GM21367 (cell line): ENCODE results near the gene ACTR5.

ENCODE experiments used
- ATAC-seq: cut with Tn5 transposase; IDR thresholded peaks from one replicate; pipeline ENCODE4 v1.9.1; 2021; ENCODE audit not compliant: unreplicated experiment

ACTR5 gene

DNA sequence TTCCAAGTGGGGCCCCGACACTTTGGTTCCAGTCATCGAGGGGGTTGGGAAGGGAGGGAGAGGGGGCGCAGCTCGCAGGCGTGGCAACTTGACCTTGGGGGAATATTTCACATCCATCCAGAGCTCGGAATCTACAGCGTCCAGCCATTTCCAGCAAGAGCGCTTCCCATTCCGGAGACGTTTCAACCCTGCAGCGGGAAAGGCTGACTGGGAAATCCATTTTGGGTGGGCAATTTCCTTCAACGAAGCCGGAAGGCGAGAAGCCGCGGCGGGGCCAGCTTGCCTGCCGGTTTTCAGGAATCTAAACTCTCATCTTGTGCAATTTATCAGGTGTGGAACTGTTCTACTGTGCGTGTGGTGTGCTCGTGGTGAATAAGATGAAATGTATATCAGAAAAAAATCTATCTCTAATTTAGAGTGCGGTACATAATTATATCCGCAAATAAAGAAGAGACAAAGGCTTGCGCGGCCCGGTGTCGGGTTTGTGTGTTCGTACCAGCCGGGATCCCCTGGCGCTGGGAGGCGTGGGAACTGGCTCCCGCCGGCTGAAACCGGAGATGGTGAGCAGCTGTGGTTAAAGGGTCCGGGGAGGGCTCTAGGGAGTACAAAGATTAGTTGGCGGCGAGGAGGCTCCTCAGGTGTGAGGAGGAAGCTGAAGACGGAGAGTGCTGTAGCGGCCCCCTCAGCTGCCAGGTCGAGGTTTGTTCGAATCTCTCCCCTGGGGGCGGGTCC lies 19.2 kb upstream of the ACTR5 start:
- no peak for ATAC-seq

DNA sequence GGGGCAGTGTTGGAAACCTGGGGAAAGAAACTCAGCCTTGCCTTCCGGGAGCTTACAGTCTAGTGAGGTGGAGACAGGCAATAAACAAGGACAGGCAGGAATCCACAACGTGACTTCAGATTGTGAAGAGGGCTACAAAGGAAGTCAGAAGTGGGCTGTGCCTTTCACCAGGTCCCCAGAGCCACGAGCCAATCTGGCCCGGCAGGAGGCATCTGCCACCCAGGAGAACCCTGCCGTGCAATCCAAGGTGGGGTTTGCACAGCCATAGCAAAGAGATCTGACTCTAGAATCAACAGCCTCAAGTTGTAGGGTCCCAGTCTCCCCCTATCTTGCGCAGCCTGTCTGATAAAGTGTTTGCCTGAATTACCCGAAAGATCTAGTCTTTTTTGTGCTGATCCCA lies 18.5 kb upstream of the ACTR5 start:
- ATAC-seq: no peak

DNA sequence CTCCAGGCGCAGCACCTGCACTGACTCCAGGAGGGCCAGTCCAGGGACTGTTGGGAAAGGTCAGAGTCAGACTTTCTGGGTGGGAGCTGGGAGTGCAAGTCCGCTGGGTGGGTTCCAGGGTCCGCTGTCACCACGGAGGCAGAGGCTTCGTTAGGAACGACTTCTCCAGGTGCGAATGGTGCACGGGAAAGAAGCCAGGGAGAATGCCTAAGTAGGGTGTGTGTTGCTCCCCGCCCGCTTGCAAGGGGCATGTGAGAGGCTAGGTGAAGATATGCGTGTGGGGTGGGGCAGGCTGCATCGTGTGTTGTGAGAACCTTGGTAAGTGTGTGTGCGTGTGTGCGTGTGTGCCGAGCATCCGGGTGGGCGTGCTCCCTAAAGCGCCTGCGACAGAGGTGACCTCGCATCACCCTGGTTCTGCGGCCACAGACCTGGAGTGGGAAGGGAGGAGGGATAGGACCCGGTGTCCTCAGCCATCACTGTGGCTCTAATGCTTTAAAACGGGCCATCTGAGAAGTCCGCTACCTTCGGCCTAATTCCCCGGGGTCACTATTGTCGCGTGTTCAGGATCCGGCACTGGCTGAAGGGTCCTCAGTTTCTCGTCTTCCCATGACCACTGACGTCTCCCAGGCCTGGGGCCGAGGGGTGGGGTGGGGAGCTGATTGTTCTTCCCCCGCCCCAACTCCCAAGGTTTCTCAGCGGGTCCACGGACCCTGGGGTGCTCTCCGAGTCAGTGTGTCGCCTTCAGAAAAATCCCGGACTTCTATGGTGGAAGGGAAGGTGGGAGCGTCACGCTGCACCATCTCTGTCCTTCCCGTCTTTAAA lies 17.9 kb upstream of the ACTR5 start:
- no peak for ATAC-seq

DNA sequence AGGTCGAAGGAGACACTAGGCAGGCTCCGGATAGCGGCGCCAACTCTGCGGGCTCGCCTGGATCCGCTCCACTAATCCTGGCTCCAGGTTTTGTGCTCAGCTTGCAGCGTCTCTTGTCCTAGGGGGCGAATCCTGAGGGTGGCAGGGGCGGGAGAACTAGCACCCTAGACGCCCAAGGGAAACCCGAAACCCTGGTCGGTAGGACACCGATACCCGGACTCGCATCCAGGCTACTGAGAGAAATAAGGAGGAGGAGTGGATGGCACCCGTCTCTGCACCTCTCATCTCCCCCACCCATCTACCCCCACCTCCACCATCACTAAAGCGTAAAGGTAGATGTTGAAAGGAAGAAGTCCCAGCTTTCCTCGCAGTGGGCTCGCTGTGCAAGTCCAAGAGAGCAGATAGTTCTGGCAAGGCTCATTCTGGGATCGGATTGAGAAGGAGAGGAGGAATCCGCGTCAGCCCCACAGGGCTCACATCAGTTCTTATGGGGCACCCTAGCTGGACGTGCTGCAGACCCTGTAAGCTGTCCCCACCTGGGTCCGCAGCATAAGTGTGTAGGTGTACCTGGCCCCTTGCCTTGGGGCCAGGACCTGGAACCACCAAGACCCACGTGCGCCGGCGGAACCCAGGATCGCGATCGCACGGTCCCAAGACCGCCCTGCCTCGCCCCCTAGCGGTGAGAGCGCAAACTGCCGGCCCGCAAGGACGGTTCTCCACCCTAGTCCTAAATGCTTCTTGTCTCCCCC lies 17.1 kb upstream of the ACTR5 start:
- no peak for ATAC-seq

DNA sequence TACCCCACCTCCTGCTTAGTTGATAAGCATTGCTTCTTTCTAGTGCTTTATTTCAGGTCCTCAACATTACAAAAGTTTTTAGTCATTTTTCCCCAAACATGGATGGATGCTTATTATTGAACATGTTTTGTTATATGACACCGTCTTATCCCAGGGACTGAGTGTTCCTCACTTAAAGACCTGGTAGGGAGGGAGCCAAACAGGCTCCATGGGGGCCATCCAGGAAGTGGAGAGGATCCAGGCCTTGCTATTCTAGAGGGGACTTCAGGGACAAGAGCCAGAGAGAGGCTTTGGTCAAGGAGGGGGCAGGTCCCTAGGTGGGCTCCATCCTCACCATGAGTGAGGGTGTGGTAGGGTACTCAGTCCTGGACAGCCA lies 16.5 kb upstream of the ACTR5 start:
- no peak for ATAC-seq

DNA sequence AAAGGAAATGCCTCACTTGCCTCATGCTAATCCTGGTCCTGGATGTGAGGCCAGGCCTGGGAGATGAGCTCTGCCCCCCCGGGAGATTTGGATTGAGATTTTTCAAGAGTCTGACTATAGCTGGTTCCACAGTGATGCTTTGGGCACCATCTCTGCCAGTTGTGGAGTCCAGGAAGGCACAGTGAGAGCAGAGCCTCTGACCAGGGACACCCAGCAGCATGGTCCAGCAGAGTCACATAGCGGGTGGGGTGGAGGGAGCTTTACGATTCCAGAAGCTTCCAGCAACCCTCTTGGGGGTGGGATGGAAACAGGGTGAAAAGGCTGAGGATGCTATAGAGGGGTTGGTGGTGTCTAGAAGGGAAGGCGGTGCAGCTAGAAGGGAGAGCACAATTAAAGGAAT lies 15.3 kb upstream of the ACTR5 start:
- no peak for ATAC-seq

DNA sequence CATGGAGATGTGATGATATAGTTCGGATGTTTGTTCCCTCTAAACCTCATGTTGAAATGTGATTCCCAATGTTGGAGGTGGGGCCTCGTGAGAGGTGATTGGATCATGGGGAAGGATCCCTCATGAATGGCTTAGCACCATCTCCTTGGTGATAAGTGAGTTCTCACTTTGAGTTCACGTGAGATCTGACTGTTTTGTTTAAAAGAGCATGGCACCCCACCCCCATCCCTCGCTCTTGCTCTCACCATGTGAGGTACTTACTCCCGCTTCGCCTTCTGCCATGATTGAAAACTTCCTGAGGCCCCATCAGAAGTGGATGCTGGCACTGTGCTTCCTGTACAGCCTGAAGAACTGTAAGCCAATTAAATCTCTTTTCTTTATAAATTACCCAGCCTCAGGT lies 13.1 kb upstream of the ACTR5 start:
- no peak for ATAC-seq

DNA sequence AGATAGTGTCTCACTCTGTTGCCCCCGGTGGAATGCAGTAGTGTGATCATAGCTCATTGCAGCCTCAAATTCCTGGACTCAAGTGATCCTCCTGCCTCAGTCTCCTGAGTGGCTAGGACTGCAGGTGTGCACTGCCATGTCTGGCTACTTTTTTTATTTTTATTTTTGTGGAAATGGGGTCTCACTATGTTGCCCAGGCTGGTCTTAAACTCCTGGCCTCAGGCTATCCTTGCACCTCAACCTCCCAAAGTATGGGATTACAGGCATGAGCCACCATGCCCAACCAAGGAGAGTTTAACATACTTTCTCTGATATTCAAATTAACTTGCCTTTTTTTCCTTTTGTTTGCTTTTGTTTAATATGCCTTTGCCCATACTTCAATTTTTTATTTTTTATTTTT lies 10.4 kb upstream of the ACTR5 start:
- ATAC-seq: no peak

DNA sequence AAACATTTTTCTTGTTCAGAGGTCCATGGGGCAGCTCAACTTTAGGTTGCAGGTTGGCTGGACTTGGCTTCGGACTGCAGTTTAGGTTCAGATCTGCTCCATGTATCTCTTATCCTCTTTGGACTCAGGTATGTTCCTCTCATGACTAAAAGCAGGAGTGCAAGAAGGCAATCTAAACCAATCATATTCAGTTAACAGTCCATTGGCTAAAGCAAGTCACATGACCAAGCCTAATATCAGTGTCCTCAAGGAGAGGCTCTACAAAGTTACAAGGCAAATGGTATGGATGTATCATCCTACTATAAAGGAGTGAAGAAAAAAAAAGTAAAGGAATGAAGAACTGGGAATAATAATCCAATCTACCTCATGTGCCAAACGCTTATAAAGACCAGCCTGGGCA lies 2.5 kb upstream of the ACTR5 start:
- no peak for ATAC-seq

DNA sequence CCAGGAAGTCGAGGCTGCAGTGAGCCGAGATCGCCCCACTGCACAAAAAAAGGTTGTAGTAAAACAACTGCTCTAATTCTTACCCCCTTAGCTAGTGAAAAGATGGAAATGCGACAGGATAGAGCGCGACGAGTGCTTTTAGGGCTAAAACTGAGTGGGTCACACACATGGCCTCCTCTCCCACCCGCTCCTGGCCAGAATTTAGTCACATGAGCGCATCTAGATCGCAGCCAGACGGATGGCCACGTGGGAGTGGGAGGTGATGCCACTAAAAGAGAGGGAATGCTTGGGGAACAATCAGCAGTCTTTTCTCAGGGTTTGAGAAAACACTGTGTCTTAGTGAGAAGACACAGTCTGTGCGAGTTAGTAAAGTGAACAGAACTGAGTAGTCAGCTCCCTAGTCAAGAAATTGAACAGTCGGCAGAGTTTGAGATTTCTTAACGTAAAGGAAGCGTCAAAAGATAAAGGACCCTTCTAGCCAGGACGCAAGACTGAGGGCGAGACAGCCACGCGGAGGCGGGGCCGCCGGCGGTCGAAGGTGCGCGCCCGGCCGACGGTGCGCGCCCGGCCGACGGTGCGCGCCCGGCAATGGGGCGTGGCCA lies 664 bp upstream of the ACTR5 start:
- ATAC-seq: no peak

DNA sequence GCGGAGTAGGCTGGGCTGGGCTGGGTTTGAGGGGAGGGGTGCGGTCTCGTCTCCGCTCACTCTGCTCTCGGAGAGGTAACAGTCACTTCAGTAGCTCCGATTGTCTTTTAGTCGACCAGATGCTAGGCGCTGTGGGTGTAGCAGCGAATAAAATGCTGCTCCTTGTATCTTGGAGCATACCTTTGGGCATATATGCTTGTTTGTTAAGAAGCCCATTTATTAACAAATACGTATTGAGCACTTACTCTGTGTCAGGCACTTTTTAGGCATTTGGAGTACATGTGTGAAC lies 545 bp downstream of the ACTR5 start:
- ATAC-seq: peak; percentile 2

DNA sequence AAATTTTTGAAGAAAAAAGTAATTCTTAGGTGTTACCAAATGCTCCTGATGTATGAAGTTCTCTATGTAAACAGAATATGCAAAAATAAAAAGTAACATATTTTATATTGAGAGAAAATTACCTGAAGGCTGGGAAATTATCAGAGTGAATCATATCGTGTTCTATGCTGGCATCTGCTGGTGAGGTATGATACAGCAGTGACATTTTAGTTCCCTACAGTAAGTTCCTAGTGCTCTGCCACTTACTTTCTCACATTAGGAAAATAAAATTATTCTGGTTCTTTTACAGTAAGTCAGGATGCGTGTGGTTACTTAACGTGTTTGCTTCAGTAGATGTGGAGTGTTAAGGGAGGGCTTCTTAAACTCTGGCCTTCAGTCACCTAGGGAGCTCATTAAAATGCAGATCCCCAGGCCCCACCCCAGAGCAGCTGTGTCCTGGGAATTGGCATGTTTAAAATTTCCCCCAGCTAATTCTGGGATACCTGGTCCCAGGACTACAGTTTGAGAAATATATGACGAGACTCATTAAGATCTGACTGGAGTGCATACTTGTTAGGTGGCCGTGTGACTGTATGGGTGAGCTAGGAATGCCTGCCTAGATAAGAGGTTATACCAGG lies 3.2 kb downstream of the ACTR5 start:
- ATAC-seq: no peak

DNA sequence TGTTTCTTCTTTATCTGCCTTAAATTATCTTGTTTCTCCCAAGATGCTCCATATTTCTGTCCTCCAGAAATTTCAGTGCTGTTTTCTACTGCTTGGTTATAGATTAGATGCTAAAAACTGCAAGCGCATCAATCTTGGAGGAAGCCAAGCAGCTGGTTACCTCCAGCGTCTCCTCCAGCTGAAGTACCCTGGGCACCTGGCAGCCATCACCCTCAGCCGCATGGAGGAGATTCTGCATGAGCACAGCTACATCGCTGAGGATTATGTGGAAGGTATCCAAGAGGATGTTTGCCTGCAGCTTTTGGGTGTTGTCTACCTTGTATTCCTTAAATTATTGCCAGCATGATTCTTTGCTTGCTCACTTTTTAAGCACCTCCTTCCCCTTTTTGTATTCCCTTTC lies 3.8 kb downstream of the ACTR5 start:
- no peak for ATAC-seq

DNA sequence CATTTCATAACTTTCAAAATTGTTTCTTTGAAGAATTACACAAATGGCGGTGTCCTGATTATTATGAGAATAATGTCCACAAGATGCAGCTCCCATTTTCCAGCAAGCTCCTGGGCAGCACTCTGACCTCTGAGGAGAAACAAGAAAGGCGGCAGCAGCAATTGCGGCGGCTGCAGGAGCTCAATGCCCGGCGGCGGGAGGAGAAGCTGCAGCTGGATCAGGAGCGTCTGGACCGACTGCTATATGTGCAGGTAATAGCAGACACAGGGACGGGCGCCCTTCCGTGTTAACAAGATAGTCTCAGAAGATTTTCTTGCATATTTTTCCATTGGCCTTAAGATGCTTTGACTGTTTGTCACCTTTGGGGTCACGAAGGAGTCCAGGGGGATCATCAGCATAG lies 6.7 kb downstream of the ACTR5 start:
- ATAC-seq: no peak

DNA sequence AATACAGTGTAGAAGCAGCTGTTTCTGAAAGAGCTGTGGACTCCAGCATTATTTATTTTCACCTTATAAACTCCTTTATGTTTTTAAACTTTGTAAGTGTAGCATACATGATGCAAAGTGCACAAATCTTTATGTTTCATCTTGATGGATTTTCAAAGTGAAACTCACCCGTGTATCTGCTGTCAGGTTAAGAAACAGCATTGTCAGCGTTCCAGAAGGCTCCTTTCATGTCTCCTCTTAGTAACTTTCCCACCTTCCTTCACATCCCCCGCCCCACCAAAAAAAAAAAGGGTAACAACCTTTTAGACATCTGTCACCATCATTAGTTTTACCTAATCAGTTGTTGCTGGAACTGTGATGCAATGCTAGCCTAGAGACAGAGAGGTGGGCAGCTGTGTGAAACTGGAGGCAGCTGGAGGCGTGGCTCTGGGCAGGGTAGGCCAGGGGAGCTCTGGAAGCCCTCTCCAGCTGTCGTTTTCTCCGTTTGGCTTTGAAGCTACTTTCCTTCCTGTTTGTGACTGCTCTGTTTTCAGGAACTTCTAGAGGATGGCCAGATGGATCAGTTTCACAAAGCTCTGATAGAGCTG lies 7.2 kb downstream of the ACTR5 start:
- ATAC-seq: no peak

DNA sequence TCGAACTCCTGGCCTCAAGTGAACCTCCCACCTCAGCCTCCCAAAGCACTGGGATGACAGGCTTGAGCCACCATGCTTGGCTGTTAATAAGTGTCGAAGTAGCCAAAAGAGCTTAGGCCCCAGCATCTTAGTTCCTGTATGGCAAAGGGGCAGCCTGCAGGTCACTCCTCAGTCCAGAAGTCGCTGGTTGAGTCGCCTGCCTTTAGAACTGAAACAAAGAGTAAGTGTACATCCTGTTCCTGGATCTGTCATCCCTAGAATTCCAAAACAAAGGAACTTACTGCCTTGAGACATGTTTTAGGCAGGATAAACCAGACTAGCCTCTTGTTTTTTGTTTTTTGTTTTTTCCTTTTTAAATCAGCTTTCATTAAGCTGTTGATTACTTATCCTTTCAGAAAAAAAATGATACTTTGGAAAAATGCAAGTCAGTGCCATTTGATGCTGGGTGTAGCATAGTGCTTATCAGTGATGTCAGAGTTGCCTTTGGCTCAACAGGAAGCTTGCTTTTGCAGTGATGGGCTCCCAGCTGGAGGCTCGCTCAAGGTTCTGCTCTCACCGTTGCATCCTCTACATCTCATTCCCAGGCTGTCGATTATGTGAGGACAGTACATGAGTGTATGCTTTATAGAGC lies 9.0 kb downstream of the ACTR5 start:
- no peak for ATAC-seq

DNA sequence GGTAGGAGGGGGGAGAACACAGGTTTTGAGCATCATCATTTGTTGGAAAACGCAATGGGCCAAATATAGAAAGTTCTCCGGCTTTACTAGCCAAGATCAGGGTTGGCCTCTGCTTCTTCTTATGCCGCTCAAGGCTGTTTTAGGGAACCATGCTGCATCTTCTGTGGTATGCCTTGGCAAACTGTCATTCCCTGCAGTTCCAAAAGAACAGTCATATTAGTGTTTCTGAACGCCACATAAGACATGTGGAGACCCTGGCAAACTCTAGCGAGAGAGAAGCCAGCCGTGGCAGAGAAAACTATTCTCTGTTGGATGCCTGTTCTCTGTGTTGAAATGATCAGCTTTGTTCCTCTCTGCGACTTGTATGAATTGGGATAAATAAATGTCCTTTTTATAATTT lies 10.8 kb downstream of the ACTR5 start:
- ATAC-seq: no peak

DNA sequence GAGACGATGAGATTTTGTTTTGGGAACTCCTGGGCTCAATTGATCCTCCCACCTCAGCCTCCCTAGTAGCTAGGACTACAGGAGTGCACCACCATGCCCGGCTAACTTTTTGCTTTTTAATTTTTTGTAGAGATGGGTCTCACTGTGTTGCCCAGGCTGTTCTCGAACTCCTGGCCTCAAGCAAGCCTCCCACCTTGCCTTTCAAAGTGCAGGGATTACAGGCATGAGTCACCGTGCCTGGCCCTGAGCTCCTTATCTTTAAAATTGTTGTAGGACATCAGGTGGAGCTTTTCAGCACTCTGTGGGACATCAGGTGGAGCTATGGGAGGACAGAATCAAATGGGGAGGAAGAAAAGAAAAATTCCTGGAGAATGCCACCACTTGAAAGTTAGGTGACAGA lies 12.7 kb downstream of the ACTR5 start:
- ATAC-seq: no peak

DNA sequence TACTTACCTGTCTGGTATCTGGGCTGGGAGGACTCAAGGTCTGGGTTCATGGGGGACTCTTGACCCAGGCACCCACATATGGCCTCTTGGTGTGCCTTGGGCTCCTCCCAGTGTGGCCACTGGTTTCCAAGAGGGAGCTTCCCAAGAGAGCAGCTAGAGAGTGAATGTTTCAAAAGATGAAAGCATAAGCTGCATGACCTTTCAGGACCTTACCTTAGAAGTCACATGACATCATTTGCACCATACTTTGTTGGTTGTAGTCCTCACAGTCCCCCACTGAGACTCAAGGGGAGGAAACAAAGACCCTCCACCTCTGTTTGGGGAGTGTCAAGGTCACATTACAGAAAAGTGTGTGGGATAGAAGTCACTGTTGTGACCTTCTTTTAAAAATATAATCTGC lies 13.9 kb downstream of the ACTR5 start:
- no peak for ATAC-seq

DNA sequence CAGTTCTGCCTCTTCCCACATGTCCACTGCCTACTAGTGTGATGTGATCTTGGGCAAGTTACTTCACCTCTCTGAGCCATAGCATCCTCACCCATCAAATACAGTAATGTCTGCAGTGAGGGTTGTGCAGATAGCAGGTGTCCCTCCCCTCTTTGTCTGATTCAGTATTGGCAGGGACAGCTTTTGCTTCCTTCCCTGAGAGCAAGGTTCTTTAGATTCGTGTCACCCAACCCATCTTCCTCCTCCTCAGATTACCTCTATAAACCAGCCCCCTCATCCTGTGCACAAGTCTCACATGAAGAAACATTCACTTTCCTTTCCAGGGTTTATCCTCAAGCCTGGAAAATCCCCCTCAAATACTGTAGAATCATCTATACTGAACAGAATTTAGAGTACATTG lies 15.4 kb downstream of the ACTR5 start:
- no peak for ATAC-seq
